Stimulated activated CD4-positive, alpha-beta T cell treated with anti-CD3 and anti-CD28 coated beads, Interleukin-15, amount 100 ng/mL, for 1 hour (primary cell): ENCODE measurements around the gene AAMP.
A peak's percentile ranks its signal among the peaks of the same experiment; 100 is the strongest.
"Not testable (repeated sequence)": the region's sequence is repeated elsewhere in the genome, so short reads cannot be mapped to it uniquely, and the experiment has no call there.

ENCODE experiments used
- DNase-seq, 2 donors: peaks; one replicate each; pipeline ENCODE4 v3.0.0-alpha.2; 2020; ENCODE audit warnings: low read depth in 1 of 2, low spot score in 1 of 2

AAMP gene

GRCh38 chr2:218269900-218270720 lies at the start of gene AAMP, which contains the start of gene PNKD:
TSS of gene AAMP (minus strand) at chr2:218270137. CDS start at chr2:218270086, 51 bp downstream.
TSS of gene PNKD (plus strand) at chr2:218270519. CDS start at chr2:218270536, 17 bp downstream.
- DNase-seq, result peak; percentile 100

DNA sequence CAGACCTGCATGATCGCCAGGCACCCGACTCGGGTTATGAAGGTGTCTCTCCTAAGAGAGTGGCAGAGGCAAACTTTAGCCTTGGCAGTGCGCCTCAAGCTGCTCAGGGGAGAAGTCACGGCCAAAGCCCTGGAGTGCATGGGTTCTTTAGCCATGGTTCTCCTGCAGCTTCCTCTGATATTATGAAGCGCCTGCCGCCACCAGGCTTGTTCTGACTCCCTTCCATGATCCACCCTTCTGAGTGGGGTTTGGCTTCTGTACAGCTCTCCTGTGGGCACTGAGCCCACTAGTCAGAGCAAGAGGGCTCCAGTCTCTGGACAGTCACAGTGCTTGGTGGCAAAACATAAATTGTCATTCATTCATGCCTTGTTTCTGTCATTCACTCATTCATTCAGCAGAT lies 48.3 kb upstream of the AAMP start:
- no peak for DNase-seq

GRCh38 chr2:218317835-218318234 lies 47.9 kb upstream of the AAMP start:
- DNase-seq, result no peak

DNA sequence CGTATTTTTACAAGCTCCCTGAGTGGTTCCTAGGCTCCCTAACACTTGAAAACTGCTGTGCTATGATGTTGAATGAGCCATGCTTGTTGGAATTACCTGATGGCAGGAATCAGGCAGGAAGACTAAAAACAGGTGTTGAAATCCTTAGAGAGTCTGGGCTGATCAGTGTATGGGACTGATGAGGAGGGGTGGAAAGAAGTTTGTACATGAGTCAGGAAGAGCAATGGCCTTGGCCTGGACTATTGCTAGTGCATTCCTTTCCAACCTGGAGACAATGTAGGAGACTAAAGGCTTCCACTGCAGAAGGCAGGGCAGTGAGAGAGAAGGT lies 47.3 kb upstream of the AAMP start:
- no peak for DNase-seq

GRCh38 chr2:218315397-218315796 lies 45.5 kb upstream of the AAMP start:
- no peak for DNase-seq

DNA sequence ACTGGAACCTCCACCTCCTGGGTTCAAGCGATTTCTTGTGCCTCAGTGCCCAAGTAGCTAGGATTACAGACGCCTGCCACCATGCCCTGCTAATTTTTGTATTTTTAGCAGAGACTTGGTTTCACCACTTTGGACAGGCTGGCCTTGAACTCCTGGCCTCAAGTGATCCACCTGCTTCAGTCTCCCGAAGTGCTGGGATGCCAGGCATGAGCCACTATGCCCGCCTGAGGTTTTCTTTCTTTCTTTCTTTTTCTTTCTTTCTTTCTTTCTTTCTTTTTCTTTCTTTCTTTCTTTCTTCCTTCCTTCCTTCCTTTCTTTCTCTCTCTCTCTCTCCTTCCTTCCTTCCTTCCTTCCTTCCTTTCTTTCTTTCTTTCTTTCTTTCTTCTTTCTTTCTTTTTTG lies 44.8 kb upstream of the AAMP start:
- DNase-seq, result not testable (repeated sequence)

DNA sequence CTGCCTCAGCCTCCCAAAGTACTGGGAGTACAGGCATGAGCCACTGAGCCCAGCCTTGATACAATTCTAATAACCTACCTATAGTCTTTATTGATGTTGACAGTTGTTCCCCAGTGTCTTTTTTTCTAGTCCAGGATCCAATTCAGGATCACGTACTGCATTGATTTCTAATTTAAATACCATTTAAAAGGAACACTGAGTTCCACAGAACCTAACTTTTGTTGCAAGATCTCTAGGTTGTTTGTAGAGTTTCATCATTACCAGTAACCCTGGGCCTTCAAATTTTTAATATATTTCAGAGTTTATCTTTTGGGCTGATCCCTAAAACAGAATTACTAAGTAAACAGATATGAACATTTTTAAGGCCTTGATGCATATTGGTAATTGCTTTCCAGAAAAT lies 43.4 kb upstream of the AAMP start:
- no peak for DNase-seq

DNA sequence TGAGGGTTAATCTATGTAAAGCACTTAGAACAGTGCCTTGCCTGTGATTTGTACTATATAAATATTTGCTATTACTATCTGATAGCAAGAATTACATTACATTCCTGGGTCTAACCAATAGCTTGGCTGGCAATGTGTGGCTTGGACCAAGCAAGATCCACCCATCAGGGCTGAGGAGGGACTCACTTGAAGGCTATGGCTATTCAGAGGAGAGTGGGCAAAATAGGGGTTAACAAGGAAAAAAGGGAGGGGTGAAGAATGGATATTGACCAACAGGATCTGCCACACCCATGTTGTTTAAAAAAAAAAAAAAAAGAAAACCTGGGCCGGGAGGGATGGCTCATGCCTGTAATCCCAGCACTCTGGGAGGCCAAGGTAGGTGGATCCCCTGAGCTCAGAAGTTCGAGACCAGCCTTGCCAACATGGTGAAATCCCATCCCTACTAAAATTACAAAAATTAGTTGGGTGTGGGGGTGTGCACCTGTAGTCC lies 42.4 kb upstream of the AAMP start:
- DNase-seq, result no peak

DNA sequence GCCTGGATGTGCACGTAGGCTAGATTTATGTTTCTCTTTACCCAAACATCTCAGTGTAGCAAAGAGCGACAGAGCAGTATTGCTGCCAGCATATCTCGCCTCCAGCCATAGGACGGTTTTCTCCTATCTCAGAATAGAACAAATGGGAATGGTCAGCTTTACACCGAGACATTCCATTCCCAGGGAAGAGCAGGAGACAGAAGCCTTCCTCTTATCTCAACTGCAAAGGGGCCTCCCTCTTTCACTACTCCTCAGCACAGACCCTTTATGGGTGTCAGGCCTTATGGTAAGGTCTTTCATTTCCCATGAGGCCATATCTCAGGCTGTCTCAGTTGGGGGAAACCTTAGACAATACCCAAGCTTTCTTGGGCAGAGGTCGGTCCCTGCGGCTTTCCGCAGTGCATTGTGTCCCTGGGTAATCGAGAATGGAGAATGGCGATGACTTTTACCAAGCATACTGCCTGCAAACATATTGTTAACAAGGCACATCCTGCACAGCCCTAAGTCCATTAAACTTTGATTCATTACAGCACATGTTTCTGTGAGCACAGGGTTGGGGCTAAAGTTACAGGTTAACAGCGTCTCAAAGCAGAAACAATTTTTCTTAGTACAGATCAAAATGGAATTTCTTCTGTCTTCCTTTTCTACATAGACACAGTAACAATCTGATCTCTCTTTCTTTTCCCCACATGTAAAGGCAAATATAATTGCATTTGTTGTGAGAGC lies 41.8 kb upstream of the AAMP start:
- DNase-seq, result not testable (repeated sequence)

DNA sequence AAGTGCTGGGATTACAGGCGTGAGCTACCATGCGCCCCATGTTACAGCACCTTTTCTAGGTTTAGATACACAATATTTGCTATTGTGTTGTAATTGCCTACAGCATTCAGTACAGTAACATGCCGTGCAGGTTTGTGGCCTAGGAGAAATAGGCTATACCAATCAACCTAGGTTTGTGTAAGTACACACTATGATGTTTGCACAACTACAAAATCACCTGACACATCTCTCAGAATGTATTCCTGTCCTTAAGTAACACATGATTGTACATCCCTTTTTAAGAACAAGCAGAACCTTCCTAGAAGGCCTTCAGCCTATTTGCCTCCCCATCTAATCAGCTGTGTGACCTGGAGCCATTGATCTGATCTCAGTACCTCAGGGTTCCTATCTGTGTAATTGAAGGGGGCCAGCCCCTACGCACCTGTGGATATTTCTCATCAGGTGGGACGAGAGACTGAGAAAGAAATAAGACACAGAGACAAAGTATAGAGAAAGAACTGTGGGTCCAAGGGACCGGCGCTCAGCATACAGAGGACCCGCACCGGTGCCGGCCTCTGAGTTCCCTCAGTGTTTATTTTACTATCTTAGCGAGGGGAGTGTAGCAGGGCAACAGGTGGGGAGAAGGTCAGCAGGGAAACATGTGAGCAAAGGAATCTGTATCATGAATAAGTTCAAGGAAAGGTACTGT lies 41.1 kb upstream of the AAMP start:
- DNase-seq, result no peak

DNA sequence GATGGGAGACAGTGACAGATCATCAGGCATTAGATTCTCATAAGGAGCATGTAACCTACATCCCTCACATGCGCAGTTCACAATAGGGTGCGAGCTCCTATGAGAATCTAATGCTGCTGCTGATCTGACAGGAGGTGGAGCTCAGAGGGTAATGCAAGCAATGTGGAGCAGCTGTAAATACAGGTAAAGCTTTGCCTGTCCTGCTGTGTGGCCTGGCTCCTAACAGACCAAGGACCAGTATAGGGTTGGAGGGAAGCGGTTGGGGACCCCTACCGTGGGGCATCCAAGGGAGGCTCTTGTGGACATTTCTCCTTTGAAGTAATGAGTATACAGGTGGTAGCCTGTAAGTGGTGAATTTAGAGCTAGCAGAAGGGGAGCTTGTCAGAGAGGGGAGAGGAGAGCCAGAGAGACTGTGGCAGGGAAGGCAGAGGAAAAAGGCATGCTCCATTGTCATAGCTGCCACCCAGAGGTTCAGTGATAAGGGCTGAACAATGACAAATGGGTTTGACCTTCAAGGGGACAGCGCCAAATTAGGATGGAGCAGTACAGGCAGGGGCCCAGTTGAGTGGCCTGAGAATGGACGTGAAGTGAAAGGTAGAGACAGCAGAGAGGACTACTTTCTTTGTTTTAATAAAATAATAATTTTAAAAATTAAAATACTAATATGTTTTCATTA lies 37.6 kb upstream of the AAMP start:
- DNase-seq, result no peak

DNA sequence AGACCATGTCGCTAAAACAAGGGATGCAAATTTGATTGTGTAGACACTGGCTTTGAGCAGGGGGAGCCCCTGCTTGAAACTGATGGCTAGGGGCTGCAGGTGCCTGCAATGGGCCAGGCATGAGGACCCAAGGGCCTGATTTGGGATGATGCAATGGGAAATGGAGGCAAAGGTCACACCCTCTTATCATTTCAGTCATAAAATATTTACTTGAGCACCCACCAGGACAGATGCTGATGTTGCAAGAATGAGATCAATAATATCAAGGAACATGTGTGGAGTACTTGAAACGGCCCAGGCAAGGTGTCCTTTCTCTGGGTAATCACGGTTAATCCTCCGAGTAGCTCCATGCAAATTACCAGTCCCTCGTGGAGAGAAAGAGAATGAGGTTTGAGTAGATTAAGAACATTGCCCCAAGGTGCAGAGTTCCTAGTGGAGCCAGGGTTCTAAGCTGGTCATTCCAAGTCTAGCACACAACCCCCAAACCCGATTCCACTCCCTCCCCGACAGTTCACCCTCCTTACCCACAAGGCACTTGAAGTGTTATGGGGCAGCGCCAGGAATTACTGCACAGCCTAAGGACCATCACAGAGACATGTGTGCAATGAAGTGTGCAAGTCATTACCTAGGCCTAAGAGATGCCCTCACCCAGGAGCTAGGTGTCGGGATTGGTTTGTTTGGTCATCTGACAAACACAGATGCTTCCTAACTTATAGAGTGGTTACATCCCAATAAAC lies 36.4 kb upstream of the AAMP start:
- DNase-seq, result no peak

DNA sequence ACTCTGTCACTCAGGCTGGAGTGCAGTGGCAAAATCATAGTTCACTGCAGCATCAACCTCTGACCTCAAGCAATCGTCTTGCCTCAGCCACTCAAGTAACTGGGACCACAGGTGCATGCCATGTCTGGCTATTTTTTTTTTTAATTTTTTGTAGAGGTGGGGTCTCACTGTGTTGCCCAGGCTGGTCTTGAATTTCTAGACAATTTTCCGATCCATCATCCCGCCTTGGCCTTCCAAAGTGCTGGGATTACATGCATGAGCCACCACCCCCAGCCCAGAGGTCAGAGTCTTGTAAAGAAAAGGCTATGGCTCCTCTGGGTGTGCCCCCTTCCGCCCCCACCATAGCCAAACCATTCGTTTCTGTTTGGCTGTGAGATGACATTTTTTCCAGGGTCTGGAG lies 35.4 kb upstream of the AAMP start:
- no peak for DNase-seq

GRCh38 chr2:218301176-218301819 lies 31.4 kb upstream of the AAMP start:
- peak; percentile 64 to 70 for DNase-seq

- no peak for DNase-seq
These were observed 30.2 kb upstream of the AAMP start for GRCh38 chr2:218300141-218300540.

GRCh38 chr2:218298314-218298875 lies 28.5 kb upstream of the AAMP start:
- DNase-seq, result no peak

DNA sequence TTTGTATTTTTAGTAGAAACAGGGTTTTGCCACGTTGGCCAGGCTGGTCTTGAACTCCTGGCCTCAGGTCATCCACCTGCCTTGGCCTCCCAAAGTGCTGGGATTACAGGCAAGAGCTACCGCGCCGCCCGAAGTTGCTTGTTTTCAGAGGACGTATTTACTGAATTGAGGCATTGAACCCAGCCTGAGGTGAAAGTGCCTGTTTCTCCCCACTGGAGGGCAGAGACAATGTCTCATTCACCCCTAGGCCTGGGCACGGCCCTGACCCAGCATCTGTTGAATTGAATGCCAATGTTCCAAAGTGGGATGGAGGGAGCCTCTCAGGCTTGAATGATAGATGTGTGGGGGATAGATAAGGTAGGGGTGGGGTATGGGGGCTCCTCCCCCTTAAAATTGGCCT lies 26.9 kb upstream of the AAMP start:
- no peak for DNase-seq

- DNase-seq, result no peak
These were observed 26.3 kb upstream of the AAMP start for GRCh38 chr2:218296200-218296599.

GRCh38 chr2:218295029-218295428 lies 25.1 kb upstream of the AAMP start:
- DNase-seq, result no peak
